HepG2 (cell line): ENCODE measurements around the gene OLFM2. TPM values are rescaled to one million over a fixed set of nuclear protein-coding genes. Genes with fewer than 3 reads are reported as not detected.

Experiments
- ATAC-seq: fragments of 200-7000 bp; cut with Tn5 transposase; 3 replicates; pipeline ENCODE4 v1.9.1; 2020; ENCODE audit warnings: mild to moderate bottlenecking, moderate library complexity
- BruUV-seq: library from RNA; stranded (reverse); fragments of 400-500 nt; replicated peaks from 2 replicates; lab custom pipeline; 2021; lab: Mats Ljungman, UMichigan
- CTCF ChIA-PET: fragments of 300-600 bp; formaldehyde crosslinking; extraction: SDS; loops from one replicate; lab custom pipeline; 2021; ENCODE audit warnings: low total read pairs, inconsistent platforms, low intra/inter-chr PET ratio; lab: Yijun Ruan, JAX
- POLR2A ChIA-PET: fragments of 350-600 bp; sonication (Branson Sonifier 250); formaldehyde crosslinking; loops from one replicate; lab custom pipeline; 2020; ENCODE audit warnings: antibody characterized with exemption, inconsistent platforms; lab: Yijun Ruan, JAX
- DNase-seq: peaks from one replicate; pipeline ENCODE4 v3.0.0-alpha.2; 2015; ENCODE audit warnings: low spot score
- FAIRE-seq: peaks from 3 replicates; lab custom pipeline; 2011; peaks lifted over from hg19 to GRCh38; lab: Jason Lieb, UNC
- H2AFZ ChIP-seq: one replicate; pipeline ENCODE4 v1.6.1; 2011; ENCODE audit warnings: low read length, inconsistent platforms
- H3K27ac ChIP-seq: fragments of 300-600 bp; 3 replicates; pipeline ENCODE4 v1.8.0; 2011; ENCODE audit warnings: mixed run types, mild to moderate bottlenecking, mixed read lengths, low read length, inconsistent platforms; ENCODE audit not compliant: insufficient read depth; ENCODE audit errors: extremely low read length
- H3K27me3 ChIP-seq, 2 experiments: fragments of 200-600 bp in 1 of 2; 2 replicates in 1 of 2; 3 replicates in 1 of 2; pipeline versions ENCODE4 v1.6.0 to v1.8.0; 2011; ENCODE audit warnings: low read length in 2 of 2, mild to moderate bottlenecking in 2 of 2, moderate library complexity in 2 of 2, inconsistent platforms in 1 of 2; ENCODE audit not compliant: insufficient read depth in 2 of 2, control insufficient read depth in 1 of 2
- H3K36me3 ChIP-seq, 2 experiments: fragments of 200-600 bp in 1 of 2; replicated peaks in 1 of 2; 2 replicates in 1 of 2; 3 replicates in 1 of 2; pipeline versions ENCODE4 v1.5.1 to v1.8.0; 2011; ENCODE audit warnings: low read length in 2 of 2, inconsistent platforms in 1 of 2; ENCODE audit not compliant: insufficient read depth in 2 of 2, control insufficient read depth in 1 of 2
- H3K4me1 ChIP-seq: 2 replicates; pipeline ENCODE4 v1.5.1; 2012; ENCODE audit warnings: low read length, inconsistent platforms; ENCODE audit not compliant: insufficient read depth
- H3K4me2 ChIP-seq: 2 replicates; pipeline ENCODE4 v1.6.0; 2011; ENCODE audit warnings: low read depth, low read length, inconsistent platforms
- H3K4me3 ChIP-seq, 3 experiments: fragments of 200-600 bp in 1 of 3; sonication (generic), shearing (Covaris generic) in 1 of 3; replicated peaks in 1 of 3; 2 replicates each; pipeline ENCODE4 v1.5.1; 2011 to 2016; ENCODE audit warnings: low read length in 3 of 3, inconsistent platforms in 2 of 3, low read depth in 2 of 3, mild to moderate bottlenecking in 2 of 3, control low read depth in 1 of 3, mixed read lengths in 1 of 3; ENCODE audit not compliant: insufficient read depth in 1 of 3
- H3K79me2 ChIP-seq: one replicate; pipeline ENCODE4 v1.6.1; 2011; ENCODE audit warnings: low read length, inconsistent platforms; ENCODE audit not compliant: insufficient read depth
- H3K9ac ChIP-seq: 2 replicates; pipeline ENCODE4 v1.6.0; 2011; ENCODE audit warnings: mild to moderate bottlenecking, low read depth, low read length, inconsistent platforms; ENCODE audit not compliant: insufficient read depth
- H3K9me3 ChIP-seq: 2 replicates; pipeline ENCODE4 v1.5.1; 2012; ENCODE audit warnings: mild to moderate bottlenecking, low read length
- H4K20me1 ChIP-seq: 2 replicates; pipeline ENCODE4 v1.6.0; 2011; ENCODE audit warnings: inconsistent platforms, mild to moderate bottlenecking, low read length, moderate library complexity; ENCODE audit not compliant: insufficient read depth
- GMEB1 ChIP-seq: sonication (generic); formaldehyde crosslinking; IDR thresholded peaks from 2 replicates; pipeline ENCODE4 v1.5.1; 2020; ENCODE audit warnings: missing genetic modification reagents, mild to moderate bottlenecking, borderline replicate concordance
- MBNL3 ChIP-seq: fragments of 250-450 bp; sonication (Bioruptor Pico); conservative IDR thresholded peaks from 2 replicates; pipeline ENCODE4 v1.8.0; 2022; ENCODE audit warnings: mild to moderate bottlenecking, inconsistent platforms
- SRF ChIP-seq: IDR thresholded peaks from 2 replicates; pipeline ENCODE4 v1.6.1; 2011; ENCODE audit warnings: mild to moderate bottlenecking, low read depth, low read length, moderate library complexity
- ZNF121 ChIP-seq: sonication (generic); formaldehyde crosslinking; IDR thresholded peaks from 2 replicates; pipeline ENCODE4 v1.5.0; 2020; ENCODE audit warnings: mild to moderate bottlenecking, missing genetic modification reagents
- ZNF232 ChIP-seq: sonication (generic); formaldehyde crosslinking; IDR thresholded peaks from 2 replicates; pipeline ENCODE4 v1.4.0; 2020; ENCODE audit warnings: missing genetic modification reagents, borderline replicate concordance
- ZNF567 ChIP-seq: sonication (generic); formaldehyde crosslinking; IDR thresholded peaks from 2 replicates; pipeline ENCODE4 v1.8.1; 2023; ENCODE audit warnings: mild to moderate bottlenecking, missing genetic modification reagents, borderline replicate concordance
- ZNF605 ChIP-seq: sonication (generic); formaldehyde crosslinking; IDR thresholded peaks from 2 replicates; pipeline ENCODE4 v1.8.0; 2022; ENCODE audit warnings: mild to moderate bottlenecking, missing genetic modification reagents
- ZNF768 ChIP-seq: sonication (generic); formaldehyde crosslinking; IDR thresholded peaks from 2 replicates; pipeline ENCODE4 v1.4.0; 2020; ENCODE audit warnings: missing genetic modification reagents
- WGBS: methylation state at CpG from one replicate; pipeline ENCODE4 v1.1.6; 2017; ENCODE audit warnings: low lambda C conversion rate; 5-methylcytosine and 5-hydroxymethylcytosine counted together
- in situ Hi-C: cut with HindIII; loops from 2 replicates; pipeline ENCODE4 v1.10.0; 2017; ENCODE audit warnings: low pct_unique_long_range_greater_than_20kb; ENCODE audit not compliant: extremely low pct_ligation_motif_present
- intact Hi-C: fragments of 100-400 bp; cut with micrococcal nuclease; formaldehyde crosslinking; loops from one replicate; pipeline ENCODE4 v1.10.0; 2022; ENCODE audit not compliant: unreplicated experiment
- polyA plus RNA-seq, 8 experiments: library from polyadenylated mRNA; depleted of rRNA in 3 of 8; stranded (reverse) in 7 of 8; unstranded in 1 of 8; fragments of >200 nt; fragmentation: Illumina TruSeq in 4 of 8; extraction: Trizol in 4 of 8; gene quantifications; 2 replicates each; pipeline versions ENCODE4 v1.2.1 to v1.2.3, GENCODE V29; 2011 to 2016; ENCODE audit warnings: low read depth in 4 of 8, missing spikeins in 1 of 8, mixed read lengths in 1 of 8; ENCODE audit not compliant: insufficient read depth in 1 of 8
- total RNA-seq, 5 experiments: library from RNA; depleted of rRNA; stranded (reverse); fragments of >200 nt; fragmentation: Illumina TruSeq; extraction: Trizol; gene quantifications; 2 replicates each; pipeline ENCODE4 v1.2.3, GENCODE V29; 2016; ENCODE audit warnings: low read depth in 1 of 5

Gene OLFM2
- total and polyA plus RNA-seq, 2 of the 13 experiments (the other 11 are each of a cell fraction or from before 2014, with no cell fraction given) = 0.20 to 0.51 TPM

DNA sequence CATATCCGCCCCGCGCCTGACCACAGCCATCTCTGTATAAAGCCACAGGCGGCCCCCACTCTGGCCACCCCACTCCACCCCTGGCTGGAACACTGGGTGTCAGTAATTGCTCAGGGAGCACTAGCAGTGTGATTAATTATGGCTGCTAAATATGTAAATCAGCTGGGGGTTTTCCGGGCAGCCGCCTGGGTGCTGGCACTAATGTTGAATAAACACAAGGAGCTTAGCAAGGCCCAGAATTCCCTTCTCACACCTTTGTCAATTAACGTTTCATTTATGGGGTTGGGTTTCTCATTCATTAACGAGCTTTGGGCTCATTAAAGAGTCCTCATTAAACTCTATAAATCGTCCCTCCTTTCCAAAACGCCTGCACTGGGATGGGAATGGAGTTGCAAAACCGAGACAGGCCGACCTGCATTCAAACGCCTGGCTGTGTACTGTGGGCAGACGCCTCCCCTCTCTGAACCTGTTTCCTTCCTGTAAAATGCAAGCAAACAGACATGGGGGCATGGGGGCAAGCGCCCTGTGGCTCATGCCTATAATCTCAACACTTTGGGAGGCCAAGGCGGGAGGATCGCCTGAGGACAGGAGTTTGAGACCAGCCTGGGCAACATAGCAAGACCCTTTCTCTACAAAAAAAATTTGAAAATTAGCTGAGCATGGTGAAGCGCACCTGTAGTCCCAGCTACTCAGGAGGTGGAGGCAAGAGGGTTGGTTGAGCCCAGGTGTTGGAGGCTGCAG, 17.7 kb upstream of the OLFM2 start:
- CTCF ChIA-PET = no interaction called here
- Histone ChIP-seq H3K4me2 (no peak overlapping the region), H3K9ac (no peak overlapping the region), H3K27ac (no peak overlapping the region), H3K4me1 (no peaks in the 10 kb centered on the region), H3K4me3 (no peak overlapping the region), H4K20me1 (no peaks in the 10 kb centered on the region), H3K27me3 (peaks cover 0 to 5% of the 10 kb centered on the region in 2 experiments; a peak in 3 of 5 replicates), H3K79me2 (no peaks in the 10 kb centered on the region), H3K36me3 (no peaks in the 10 kb centered on the region), H2AFZ (no peak overlapping the region), H3K9me3 (no peaks in the 10 kb centered on the region)
- BruUV-seq = no TSS peak
- 32% methylated on average over 16 of the region's 18 CpGs for WGBS
- FAIRE-seq (no peak), DNase-seq (no peak), ATAC-seq (no peak)
- TF ChIP-seq GMEB1 (CRISPR knock-in tag) = no peak
- TF ChIP-seq ZNF121 = peak; percentile 78
- TF ChIP-seq MBNL3 (CRISPR knock-in tag) = no peak
- TF ChIP-seq ZNF605 (CRISPR knock-in tag) = no peak
- TF ChIP-seq ZNF768 (CRISPR knock-in tag) = peak; percentile 55
- in situ Hi-C loops (no loop called here), intact Hi-C loops (no loop called here)
- POLR2A ChIA-PET = no interaction called here

DNA sequence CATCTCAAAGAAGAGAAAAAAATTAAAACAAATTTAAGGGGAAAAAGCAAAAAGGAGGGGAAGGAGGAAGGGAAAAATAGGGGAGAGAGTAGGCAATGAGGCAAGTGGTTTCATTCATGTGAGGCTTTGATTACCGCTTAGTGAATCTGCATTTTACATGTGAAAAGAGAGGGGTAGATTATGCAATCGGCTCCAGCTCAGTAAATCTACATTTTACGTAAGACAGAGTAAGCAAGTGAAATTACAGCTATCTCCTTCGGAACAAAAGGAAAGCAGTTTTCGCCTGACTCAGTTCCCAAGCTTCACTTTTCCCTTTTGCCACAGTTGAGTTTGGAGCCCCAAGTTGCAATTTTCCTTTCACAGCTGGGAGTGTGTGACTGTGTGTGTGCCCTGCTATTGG, 16.0 kb upstream of the OLFM2 start:
- ATAC-seq (no peak), DNase-seq (no peak), FAIRE-seq (no peak)
- no peak overlapping the region for H3K27ac ChIP-seq
- no peak overlapping the region for H3K4me3 ChIP-seq
- in situ Hi-C loops (no loop called here), intact Hi-C loops (no loop called here)
- H2AFZ ChIP-seq = no peak overlapping the region
- peak; percentile 95 for TF ChIP-seq ZNF232 (CRISPR knock-in tag)
- no peak for TF ChIP-seq ZNF567 (CRISPR knock-in tag)
- no peak for TF ChIP-seq SRF
- no peak overlapping the region for H3K4me2 ChIP-seq
- H4K20me1 ChIP-seq = no peaks in the 10 kb centered on the region
- peaks cover 0 to 5% of the 10 kb centered on the region in 2 experiments; a peak in 3 of 5 replicates for H3K27me3 ChIP-seq
- WGBS = 24% methylated on average over 5 of the region's 5 CpGs
- H3K9ac ChIP-seq = no peak overlapping the region
- ChIA-PET POLR2A (no interaction called here), CTCF (no interaction called here)
- no peaks in the 10 kb centered on the region for H3K79me2 ChIP-seq
- peaks cover 15% of the 10 kb centered on the region for H3K4me1 ChIP-seq
- BruUV-seq = no TSS peak
- H3K36me3 ChIP-seq = no peaks in the 10 kb centered on the region
- H3K9me3 ChIP-seq = no peaks in the 10 kb centered on the region
